ENCODE data around the gene ZNF430.

DNA sequence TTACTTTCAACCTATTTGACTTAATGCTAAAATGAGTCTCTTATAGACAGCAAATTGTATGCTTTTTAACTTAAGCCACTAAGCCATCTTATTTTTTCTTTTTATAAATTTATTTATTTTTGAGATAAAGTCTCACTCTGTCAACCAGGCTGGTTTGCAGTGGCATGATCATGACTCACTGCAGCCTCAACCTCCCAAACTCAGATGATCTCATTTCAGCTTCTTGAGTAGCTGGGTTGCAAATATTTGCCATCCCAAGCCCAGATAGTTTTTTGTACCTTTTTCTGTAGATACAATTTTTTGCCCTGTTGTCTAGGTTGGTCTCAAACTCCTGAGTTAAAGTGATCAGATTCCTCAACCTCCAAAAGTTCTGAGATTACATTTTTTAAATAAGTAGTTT lies 88.7 kb downstream of the ZNF430 start:
- TF ChIP-seq, protein P1, sequence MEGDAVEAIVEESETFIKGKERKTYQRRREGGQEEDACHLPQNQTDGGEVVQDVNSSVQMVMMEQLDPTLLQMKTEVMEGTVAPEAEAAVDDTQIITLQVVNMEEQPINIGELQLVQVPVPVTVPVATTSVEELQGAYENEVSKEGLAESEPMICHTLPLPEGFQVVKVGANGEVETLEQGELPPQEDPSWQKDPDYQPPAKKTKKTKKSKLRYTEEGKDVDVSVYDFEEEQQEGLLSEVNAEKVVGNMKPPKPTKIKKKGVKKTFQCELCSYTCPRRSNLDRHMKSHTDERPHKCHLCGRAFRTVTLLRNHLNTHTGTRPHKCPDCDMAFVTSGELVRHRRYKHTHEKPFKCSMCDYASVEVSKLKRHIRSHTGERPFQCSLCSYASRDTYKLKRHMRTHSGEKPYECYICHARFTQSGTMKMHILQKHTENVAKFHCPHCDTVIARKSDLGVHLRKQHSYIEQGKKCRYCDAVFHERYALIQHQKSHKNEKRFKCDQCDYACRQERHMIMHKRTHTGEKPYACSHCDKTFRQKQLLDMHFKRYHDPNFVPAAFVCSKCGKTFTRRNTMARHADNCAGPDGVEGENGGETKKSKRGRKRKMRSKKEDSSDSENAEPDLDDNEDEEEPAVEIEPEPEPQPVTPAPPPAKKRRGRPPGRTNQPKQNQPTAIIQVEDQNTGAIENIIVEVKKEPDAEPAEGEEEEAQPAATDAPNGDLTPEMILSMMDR (IDR thresholded peaks at IDR 0.05; ENCODE audit: low read depth, low read length, poor library complexity, severe bottlenecking): no peak
- no peak for TF ChIP-seq EZH2phosphoT487 (IDR thresholded peaks at IDR 0.05; ENCODE audit: borderline replicate concordance, low read length)
